ENCODE results near the gene PRKCA.
"Not testable (repeated sequence)": the region's sequence is repeated elsewhere in the genome, so short reads cannot be mapped to it uniquely, and the experiment has no call there.

Gene PRKCA

DNA sequence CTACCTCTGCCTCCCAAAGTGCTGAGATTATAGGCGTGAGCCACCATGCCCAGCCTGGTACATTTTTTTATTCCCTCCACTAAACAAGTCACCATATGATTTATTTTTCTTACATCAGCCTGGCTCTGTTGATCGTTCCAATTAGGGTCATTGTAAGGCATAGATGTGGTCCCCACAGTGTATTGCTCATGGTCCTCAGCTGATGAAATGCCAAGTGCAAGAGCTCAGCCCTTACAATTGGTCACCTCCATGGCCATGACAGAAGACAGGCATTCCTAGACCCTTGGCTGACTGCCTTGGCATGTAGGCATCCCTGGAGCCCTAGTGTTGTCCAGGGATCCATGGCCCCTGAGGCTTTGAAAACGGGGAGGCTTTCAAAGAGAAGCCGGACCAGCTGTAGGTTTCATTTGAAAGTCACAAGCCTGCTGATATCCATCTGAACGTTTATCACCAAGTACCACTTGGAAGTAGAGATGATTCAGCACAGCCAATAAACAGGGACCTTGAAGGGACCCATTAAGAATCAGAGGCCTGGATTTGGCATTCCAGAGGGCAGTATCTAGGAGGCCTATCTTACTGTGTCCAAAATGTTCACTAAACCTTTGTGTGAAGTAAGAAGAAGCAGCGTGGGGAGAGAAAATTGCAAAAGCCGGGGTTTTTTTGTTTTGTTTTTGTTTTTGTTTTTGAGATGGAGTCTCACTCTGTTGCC is 20.6 kb upstream of the PRKCA start:
- H3K4me1 Mint-ChIP-seq, result peaks cover 31% of the 10 kb centered on the region
- no peak overlapping the region for H3K27ac Mint-ChIP-seq
- H3K36me3 Mint-ChIP-seq, result no peaks in the 10 kb centered on the region
- no peaks in the 10 kb centered on the region for H3K9me3 Mint-ChIP-seq
- H3K4me3 Mint-ChIP-seq, result no peak overlapping the region
- H3K27me3 Mint-ChIP-seq, result no peaks in the 10 kb centered on the region

DNA sequence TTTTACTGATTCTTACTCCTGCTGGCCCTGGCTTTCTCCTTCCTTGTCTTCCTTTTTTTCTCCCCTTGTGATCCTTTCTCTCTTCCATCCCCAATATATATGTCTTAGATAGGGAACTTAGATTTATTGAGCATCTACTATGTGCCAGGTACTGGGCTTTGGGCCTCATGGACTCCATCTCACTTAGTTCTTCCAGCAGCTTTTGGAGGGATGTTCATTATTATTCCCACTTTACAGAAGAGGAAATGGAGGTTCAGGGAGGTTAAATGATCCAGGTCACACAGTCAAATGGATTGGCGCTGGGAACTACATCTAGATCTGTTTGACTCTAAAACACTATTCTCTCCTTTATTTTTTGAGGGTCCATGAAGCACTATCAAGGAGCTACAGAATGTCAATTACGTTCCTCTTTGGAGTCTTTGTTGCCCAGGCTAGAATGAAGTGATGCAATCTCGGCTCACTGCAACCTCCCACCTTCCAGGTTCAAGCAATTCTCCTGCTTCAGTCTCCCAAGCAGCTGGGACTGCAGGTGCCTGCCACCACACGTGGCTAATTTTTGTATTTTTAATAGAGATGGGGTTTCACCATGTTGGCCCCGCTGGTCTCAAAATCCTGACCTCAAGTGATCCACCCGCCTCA is 19.0 kb upstream of the PRKCA start:
- Mint-ChIP-seq H3K27ac (peak overlapping the region; percentile 52), H3K4me3 (no peak overlapping the region), H3K27me3 (no peaks in the 10 kb centered on the region), H3K36me3 (no peaks in the 10 kb centered on the region), H3K9me3 (no peaks in the 10 kb centered on the region), H3K4me1 (peaks cover 43% of the 10 kb centered on the region)

DNA sequence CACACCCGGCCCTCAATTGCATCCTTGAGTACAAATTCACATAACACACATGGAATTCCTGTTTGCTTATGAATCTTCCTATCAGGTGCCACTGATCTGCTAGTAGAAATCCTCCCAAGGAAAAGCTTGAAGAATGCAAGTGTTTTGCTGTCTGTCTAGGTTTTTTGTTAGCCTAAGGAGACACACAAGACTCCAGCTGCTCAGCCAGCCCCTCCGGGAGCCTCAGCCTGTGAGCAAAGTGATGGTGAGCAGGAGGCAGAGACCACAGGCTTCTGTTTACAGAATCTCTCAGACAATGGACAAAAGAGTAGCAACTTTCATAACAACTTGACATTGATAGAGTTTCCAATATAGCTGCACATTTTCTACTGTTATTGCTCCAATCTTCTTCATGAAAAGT is 18.4 kb upstream of the PRKCA start:
- H3K9me3 Mint-ChIP-seq, result no peaks in the 10 kb centered on the region
- no peaks in the 10 kb centered on the region for H3K36me3 Mint-ChIP-seq
- H3K27me3 Mint-ChIP-seq, result no peaks in the 10 kb centered on the region
- peaks cover 43% of the 10 kb centered on the region for H3K4me1 Mint-ChIP-seq
- no peak overlapping the region for H3K4me3 Mint-ChIP-seq
- peak overlapping the region; percentile 84 for H3K27ac Mint-ChIP-seq

DNA sequence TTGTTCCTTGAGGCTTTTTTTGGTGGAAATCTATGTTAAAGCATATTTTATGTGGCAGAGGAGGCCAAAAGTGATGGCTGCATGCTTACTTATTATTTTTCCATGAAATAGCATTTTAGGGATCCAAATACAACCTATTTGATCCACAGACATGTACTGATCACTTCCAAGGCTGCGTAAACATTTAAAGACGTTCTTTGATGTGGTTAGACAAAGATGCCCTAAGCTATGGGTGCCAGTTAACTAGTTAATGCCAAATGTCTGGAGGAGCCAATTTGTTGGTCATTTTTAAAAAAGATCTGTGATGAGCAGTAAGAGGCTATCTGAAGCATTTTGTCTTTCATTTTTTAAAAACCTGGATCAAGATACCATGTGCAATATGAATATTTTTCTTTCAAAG is 17.3 kb upstream of the PRKCA start:
- Mint-ChIP-seq H3K9me3 (no peaks in the 10 kb centered on the region), H3K36me3 (no peaks in the 10 kb centered on the region), H3K4me1 (peaks cover 49% of the 10 kb centered on the region), H3K4me3 (peak overlapping the region; percentile 5), H3K27me3 (no peaks in the 10 kb centered on the region), H3K27ac (peak overlapping the region; percentile 51)

DNA sequence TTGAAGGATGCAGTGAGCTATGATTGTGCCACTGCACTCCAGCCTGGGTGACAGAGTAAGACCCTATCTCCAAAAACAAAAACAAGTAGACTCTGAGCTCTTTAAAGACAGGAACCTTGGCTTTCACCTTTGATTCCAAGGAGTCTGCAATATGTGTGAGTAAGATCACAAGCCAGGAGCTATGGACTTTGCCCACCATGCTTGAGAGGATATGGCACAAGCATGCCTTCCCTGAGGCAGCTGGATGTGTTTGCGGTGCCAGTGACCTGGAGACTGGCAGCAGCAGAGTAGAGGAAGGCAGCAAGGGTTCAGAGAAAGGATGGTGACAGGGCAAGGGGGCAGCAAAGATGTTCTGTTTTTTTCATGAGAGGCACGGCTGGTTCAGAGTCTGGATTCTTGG is 14.5 kb upstream of the PRKCA start:
- Mint-ChIP-seq H3K4me1 (peaks cover 52% of the 10 kb centered on the region), H3K4me3 (no peak overlapping the region), H3K27me3 (no peaks in the 10 kb centered on the region), H3K36me3 (no peaks in the 10 kb centered on the region), H3K9me3 (no peaks in the 10 kb centered on the region), H3K27ac (no peak overlapping the region)

DNA sequence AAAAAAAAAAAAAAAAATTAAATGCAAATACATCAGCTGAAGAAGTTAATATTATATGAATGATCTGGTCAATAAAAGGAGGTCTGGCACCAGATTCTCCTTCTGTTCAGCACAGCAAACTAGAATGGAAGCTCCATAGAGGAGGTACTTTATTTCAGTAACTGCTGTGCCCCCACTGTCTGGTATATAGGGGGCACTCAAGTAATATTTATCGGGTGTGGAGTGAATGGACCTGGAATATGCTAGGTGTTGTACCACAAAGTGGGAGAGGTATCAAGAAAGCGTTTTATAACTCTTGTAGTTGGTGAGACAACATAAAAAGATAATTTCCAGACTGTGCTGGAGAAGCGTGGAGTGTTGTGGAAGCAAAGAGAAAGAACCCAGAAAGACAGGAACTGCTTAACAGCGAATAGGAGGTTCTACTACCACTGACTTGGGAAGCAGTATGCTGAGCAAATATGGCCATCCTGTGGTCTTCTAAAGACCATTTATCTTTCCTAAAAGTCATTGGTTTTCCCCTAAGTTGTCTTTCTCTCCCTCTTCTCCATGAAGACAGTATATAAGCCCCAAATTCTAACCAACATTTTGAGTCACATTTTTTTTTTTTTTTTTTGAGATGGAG is 12.2 kb upstream of the PRKCA start:
- Mint-ChIP-seq H3K4me3 (no peak overlapping the region), H3K27ac (peak overlapping the region; percentile 14), H3K9me3 (no peaks in the 10 kb centered on the region), H3K27me3 (no peaks in the 10 kb centered on the region), H3K36me3 (no peaks in the 10 kb centered on the region), H3K4me1 (peaks cover 37% of the 10 kb centered on the region)

DNA sequence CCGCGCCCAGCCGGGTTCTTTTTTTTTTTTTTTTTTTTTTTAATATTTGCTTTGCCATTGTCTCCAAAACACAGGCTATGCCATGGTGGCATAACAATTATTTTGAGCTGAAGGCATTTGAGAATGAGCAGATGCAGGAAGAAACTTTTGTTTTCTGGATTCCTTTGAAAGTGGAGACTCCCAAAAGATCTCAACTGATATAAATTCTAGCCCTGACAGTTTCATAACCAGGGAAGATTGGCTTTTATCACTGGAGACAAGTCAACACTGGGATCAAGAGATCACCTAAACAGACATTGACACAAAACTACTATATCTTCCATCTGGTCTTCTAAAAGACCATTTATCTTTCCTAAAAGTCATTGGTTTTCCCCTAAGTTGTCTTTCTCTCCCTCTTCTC is 10.1 kb upstream of the PRKCA start:
- Mint-ChIP-seq H3K4me3 (no peak overlapping the region), H3K27me3 (no peaks in the 10 kb centered on the region), H3K36me3 (no peaks in the 10 kb centered on the region), H3K9me3 (no peaks in the 10 kb centered on the region), H3K27ac (no peak overlapping the region), H3K4me1 (peaks cover 24% of the 10 kb centered on the region)

DNA sequence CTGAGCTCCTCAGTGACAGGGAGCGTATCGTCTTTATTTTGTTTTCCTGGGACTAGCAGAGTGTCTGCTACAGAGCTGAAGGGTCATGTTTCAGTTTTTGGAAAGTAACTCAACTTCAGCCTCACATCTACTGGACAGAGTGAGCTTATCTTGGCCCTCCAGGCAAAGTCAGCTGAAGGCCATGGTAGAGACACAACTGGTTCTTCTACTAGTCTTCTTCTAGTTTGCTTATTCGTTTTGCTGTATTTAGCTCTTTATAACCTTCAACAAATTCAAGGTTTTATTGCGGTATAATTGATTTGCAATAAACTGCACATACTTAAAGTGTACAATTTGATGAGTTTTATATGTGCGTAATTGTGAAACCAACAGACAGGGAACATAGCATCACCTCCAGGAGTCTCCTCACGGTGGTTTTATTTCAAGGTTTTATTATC is 6.1 kb upstream of the PRKCA start:
- Mint-ChIP-seq H3K9me3 (no peaks in the 10 kb centered on the region), H3K4me3 (no peak overlapping the region), H3K27me3 (no peaks in the 10 kb centered on the region), H3K4me1 (peaks cover 30% of the 10 kb centered on the region), H3K27ac (no peak overlapping the region), H3K36me3 (no peaks in the 10 kb centered on the region)

DNA sequence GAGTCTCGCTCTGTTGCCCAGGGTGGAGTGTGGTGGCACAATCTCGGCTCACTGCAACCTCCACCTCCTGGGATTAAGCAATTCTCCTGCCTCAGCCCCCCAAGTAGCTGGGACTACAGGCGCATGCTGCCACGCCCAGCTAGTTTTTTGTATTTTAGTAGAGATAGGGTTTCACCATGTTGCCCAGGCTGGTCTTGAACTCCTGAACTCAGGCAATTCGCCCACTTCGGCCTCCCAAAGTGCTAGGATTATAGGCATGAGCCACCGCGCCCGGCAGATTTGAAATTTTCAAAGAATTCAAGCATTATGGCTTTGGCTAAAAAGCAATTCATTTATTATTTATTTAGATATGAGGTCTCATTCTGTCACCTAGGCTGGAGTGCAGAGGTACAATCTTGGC is 5.0 kb upstream of the PRKCA start:
- not testable (repeated sequence) for H3K27me3 Mint-ChIP-seq, H3K36me3 Mint-ChIP-seq, H3K4me3 Mint-ChIP-seq, H3K27ac Mint-ChIP-seq, H3K9me3 Mint-ChIP-seq
- peaks cover 35% of the 10 kb centered on the region for H3K4me1 Mint-ChIP-seq

DNA sequence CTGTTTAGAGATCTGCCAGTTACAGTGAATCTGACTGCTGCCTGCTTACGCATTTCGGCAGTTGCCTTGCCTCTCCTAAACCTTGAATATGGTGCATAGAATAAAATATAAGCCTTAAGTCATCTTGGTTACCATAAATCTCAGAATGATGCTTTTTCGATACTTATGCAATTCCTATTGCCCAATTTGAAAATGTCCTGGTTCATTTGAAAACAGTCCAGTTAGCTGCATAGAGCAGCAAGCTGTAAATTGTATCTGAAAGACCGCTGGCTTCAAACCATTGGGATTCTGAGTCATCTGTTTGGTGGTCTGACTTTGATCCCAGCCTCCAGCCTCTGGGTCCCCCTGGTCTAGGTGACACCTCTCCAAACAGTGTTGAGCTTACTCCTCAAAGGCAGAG is 2.7 kb upstream of the PRKCA start:
- peaks cover 2% of the 10 kb centered on the region for H3K36me3 Mint-ChIP-seq
- no peaks in the 10 kb centered on the region for H3K9me3 Mint-ChIP-seq
- no peak overlapping the region for H3K4me3 Mint-ChIP-seq
- H3K27me3 Mint-ChIP-seq, result no peaks in the 10 kb centered on the region
- no peak overlapping the region for H3K27ac Mint-ChIP-seq
- H3K4me1 Mint-ChIP-seq, result peaks cover 37% of the 10 kb centered on the region

DNA sequence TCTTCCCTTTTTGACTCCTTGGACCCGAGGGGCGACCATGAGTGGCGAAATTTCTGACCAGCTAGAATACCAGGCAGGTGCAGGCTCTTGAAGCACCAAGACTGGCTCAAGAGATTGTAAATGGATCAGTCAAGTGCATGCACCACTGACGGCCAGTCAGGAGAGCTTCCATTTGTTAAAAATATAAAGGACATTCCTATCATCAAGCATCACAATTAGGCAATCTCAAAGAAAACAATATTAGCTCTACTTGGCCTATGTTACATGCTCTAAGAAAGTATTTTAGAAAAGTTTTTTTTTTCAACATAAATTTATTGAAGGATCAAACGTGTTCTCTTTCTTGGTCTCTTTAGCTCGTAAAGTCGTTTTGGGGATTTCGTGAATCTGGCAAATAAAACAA is 1.5 kb upstream of the PRKCA start:
- Mint-ChIP-seq H3K4me3 (peak overlapping the region; percentile 8), H3K27me3 (no peaks in the 10 kb centered on the region), H3K4me1 (peaks cover 50% of the 10 kb centered on the region)

DNA sequence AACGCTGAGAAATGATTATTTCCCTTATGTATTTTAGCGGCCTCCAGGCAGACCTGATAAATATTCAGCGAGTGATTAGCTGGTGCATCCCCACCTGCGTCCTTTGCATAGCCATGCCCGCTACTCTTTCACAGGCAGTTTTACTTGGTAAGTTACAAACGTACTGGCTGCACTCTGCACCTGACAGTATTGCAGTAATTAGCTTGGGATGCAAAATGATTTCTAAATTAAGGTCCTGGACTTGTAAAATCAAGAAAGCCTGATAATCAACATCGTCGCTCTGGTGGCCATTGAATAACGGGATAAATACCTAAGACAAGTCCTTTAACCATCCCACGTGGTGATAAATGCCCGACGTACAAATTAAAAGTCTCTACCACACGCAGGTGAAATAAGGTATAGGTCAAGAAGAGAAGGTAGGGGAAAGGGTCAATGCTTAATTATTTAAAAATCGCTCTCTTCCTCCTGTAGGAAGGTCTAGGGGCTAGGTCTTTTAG is 998 bp upstream of the PRKCA start:
- no peaks in the 10 kb centered on the region for H3K27me3 Mint-ChIP-seq
- H3K9me3 Mint-ChIP-seq, result no peaks in the 10 kb centered on the region

More for the DNA sequence above, 1.5 kb upstream of the PRKCA start:
- no peaks in the 10 kb centered on the region for H3K9me3 Mint-ChIP-seq
- H3K36me3 Mint-ChIP-seq, result peaks cover 2% of the 10 kb centered on the region
- peak overlapping the region; percentile 94 for H3K27ac Mint-ChIP-seq

DNA sequence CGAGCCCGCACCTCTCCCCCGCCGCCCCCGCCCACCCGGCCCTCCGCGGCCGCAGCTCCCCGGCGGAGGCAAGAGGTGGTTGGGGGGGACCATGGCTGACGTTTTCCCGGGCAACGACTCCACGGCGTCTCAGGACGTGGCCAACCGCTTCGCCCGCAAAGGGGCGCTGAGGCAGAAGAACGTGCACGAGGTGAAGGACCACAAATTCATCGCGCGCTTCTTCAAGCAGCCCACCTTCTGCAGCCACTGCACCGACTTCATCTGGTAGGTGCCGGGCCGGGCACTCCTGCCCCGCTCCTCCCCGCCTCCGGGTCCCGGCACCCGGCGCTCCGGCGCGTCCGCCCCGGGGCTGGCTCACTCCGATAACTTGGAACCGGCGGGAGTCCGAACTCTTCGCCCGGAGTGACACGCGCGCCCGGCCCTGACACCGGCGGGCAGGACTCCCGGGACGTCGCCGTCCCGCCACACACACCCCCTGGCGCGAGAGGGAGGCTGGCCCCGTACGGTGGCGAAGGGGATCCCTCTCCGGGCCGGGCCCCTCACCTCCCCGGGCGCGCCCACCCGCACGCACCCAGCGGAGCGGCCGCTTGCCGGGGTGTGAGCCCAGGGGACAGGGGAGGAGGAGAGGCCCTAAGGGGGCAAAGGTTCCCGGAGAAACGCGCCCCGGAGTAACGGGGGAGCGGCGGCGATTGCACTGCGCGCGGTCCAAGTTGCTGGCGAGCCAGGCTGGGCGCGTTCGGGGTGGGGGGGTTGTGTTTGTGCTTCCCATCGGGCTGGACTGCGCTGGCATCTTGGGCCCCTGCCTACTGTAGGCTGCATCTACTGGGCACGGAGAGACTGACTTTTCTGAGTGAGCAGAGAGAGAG is 581 bp downstream of the PRKCA start:
- Mint-ChIP-seq H3K36me3 (peaks cover 14% of the 10 kb centered on the region), H3K9me3 (no peaks in the 10 kb centered on the region), H3K27me3 (no peaks in the 10 kb centered on the region), H3K27ac (peak overlapping the region; percentile 96), H3K4me1 (peaks cover 64% of the 10 kb centered on the region), H3K4me3 (peak overlapping the region; percentile 97)

More for the DNA sequence above, 998 bp upstream of the PRKCA start:
- peaks cover 50% of the 10 kb centered on the region for H3K4me1 Mint-ChIP-seq
- H3K27ac Mint-ChIP-seq, result peak overlapping the region; percentile 94
- peak overlapping the region; percentile 91 for H3K4me3 Mint-ChIP-seq
- peaks cover 4% of the 10 kb centered on the region for H3K36me3 Mint-ChIP-seq

DNA sequence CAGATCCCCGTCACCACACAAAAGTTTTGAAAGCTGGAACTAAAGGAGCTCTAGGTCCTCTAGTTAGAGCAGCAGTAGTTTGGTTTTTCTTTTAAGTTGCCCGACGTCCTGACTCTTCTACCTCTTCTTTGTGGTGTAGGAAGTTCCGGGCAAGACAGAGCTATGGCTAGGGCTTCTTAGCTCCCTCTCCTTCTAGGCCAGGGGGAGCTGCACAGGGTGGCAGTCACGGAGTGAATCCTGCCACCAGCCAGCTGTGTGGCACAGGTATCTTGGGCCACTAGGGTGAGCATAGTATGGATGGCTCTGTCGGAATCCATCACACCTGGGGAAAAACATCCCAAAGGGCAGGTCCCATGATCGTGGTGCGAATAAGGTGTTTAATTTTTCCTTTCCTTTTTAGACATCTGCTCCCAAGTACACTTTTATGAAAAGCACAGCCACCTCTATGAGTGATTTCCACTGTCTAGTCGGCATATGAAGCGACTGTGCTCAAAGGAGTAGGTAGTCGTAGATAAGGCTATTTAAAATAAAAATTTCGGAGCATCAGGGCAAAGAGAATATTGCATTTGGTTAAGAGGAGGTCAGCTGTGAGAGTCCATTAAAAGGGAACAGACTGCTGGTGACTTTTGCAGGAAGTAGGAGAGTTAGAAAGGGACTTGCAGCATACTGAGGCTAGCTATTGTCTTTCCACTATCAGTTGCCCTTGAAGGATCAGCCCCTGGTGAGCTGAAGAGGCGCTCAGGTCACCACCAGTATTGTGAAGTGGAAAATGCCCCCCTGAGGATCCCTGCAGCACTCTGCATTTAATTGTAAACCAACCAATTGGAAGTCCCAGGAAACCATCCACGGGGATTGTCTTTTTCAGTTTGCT is 2.1 kb downstream of the PRKCA start:
- Mint-ChIP-seq H3K4me1 (peaks cover 72% of the 10 kb centered on the region), H3K9me3 (no peaks in the 10 kb centered on the region), H3K4me3 (peak overlapping the region; percentile 97), H3K27ac (peak overlapping the region; percentile 96), H3K27me3 (no peaks in the 10 kb centered on the region), H3K36me3 (peaks cover 27% of the 10 kb centered on the region)

DNA sequence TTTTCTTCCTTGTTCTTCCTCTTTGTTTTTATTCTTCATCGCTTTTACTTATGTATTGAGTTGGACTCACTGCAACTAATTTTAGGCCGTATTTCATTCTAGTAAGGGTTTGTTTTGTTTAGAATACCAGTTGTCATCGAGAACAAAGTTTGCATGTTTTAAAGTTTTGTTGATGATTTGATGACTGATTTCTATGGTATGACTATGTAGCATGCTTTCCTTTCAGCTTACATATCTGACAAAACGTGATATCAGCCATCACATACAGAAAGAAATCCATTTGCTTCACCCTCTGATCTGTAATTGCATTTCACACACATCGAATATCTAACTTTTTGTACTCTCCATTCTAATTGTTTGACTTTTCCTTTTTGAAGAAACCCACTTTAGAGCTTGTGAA is 4.0 kb downstream of the PRKCA start:
- Mint-ChIP-seq H3K27ac (peak overlapping the region; percentile 100), H3K27me3 (no peaks in the 10 kb centered on the region), H3K9me3 (no peaks in the 10 kb centered on the region), H3K4me3 (peak overlapping the region; percentile 91), H3K4me1 (peaks cover 74% of the 10 kb centered on the region), H3K36me3 (peaks cover 39% of the 10 kb centered on the region)

Data from activated naive CD4-positive, alpha-beta T cell treated with anti-CD3 and anti-CD28 coated beads, Interleukin-2, amount 50 U/mL, for 24 hours (primary cell).